IgD-negative memory B cell (primary cell): Measurements from ENCODE around the gene ACTR3. TPM values are rescaled to one million over a fixed set of nuclear protein-coding genes. Genes with fewer than 3 reads are reported as not detected.
A peak's percentile ranks its signal among the peaks of the same experiment; 100 is the strongest.

Experiments
- H3K27ac Mint-ChIP-seq, 3 donors: one replicate each; pipeline ENCODE4 v1.8.0; 2020 to 2022; ENCODE audit warnings: mild to moderate bottlenecking in 3 of 3, mixed read lengths in 3 of 3, moderate library complexity in 1 of 3
- H3K27me3 Mint-ChIP-seq: one replicate; pipeline ENCODE4 v1.8.0; 2021; ENCODE audit warnings: mixed read lengths
- H3K36me3 Mint-ChIP-seq: one replicate; pipeline ENCODE4 v1.8.0; 2020; ENCODE audit warnings: mild to moderate bottlenecking, mixed read lengths
- H3K4me1 Mint-ChIP-seq, 3 donors: one replicate each; pipeline ENCODE4 v1.8.0; 2020 to 2022; ENCODE audit warnings: mixed read lengths in 3 of 3, mild to moderate bottlenecking in 1 of 3
- H3K4me3 Mint-ChIP-seq, 4 donors: one replicate each; pipeline ENCODE4 v1.8.0; 2020 to 2022; ENCODE audit warnings: mild to moderate bottlenecking in 4 of 4, mixed read lengths in 4 of 4, moderate library complexity in 3 of 4
- H3K9me3 Mint-ChIP-seq, 3 donors: one replicate each; pipeline ENCODE4 v1.8.0; 2020 to 2021; ENCODE audit warnings: mixed read lengths in 3 of 3, mild to moderate bottlenecking in 1 of 3
- polyA plus RNA-seq: library from polyadenylated mRNA; unstranded; fragments of 300-500 nt; fragmentation: Illumina TruSeq; gene quantifications from one replicate; pipeline ENCODE4 v1.2.3, GENCODE V29; 2021

The ACTR3 gene
- polyA plus RNA-seq, 1 donor from 2014 or later, result 432 TPM

DNA sequence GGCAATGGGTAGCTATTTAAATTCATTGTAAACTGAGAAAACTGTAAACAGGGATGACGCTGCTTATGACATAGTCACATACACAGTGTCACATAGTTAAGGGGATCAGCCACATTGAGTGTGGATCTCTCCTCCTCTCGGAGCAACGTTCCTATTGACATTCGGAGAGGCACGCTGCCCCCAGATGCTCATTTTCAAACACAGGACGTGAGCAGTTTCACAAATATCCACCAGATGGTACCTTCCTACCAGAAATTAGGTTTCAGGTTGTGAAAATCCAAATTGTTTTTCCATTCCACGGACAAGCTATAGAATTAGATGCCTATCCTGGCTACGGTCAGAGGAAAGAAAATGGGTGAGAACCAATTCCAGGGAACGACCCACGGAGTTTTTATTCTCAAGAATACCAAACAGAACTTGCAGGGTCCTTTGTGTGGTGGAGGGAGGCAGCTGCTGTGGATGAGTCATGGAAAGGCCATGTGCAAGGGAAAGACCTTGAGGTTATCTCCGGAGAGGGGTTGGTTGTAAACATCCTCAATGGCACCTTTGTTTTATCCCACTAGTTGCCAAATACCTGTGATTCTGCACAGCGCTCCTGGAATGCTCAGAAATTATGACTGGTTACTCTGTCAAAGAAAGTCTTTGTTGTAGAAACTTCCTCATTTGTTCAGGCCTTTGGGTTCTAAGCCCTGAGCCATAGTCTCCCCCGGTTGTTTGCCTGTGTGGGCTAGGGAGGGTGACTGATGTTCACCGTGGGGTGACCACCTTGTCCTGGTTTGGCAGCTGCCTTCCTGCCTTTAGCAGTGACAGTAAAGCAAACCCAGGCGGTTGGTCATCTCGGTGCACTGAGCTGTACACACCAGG is 88.0 kb downstream of the ACTR3 start:
- Mint-ChIP-seq H3K36me3 (no peaks in the 10 kb centered on the region), H3K4me3 (peak overlapping the region in 1 of 4 donors; percentile 45), H3K27ac (peak overlapping the region in 2 of 3 donors; percentile 85 to 87), H3K4me1 (peaks cover 0 to 4% (median 2%) of the 10 kb centered on the region in 3 donors), H3K27me3 (no peaks in the 10 kb centered on the region), H3K9me3 (peaks cover 0 to 2% (median 0%) of the 10 kb centered on the region in 3 donors)

- Mint-ChIP-seq H3K4me1 (peaks cover 0 to 4% (median 2%) of the 10 kb centered on the region in 3 donors), H3K36me3 (peaks cover 3% of the 10 kb centered on the region), H3K27ac (peak overlapping the region in 2 of 3 donors; percentile 85 to 87), H3K27me3 (no peaks in the 10 kb centered on the region), H3K4me3 (peak overlapping the region in 1 of 4 donors; percentile 45), H3K9me3 (peaks cover 0 to 2% (median 0%) of the 10 kb centered on the region in 3 donors)
Measured at GRCh38 chr2:113978524-113979190, 88.8 kb downstream of the ACTR3 start.

GRCh38 chr2:113979191-113980128 is 89.6 kb downstream of the ACTR3 start:
- Mint-ChIP-seq H3K9me3 (peaks cover 0 to 2% (median 0%) of the 10 kb centered on the region in 3 donors), H3K4me1 (peaks cover 0 to 4% (median 2%) of the 10 kb centered on the region in 3 donors), H3K36me3 (peaks cover 3% of the 10 kb centered on the region), H3K27me3 (no peaks in the 10 kb centered on the region), H3K4me3 (no peak overlapping the region), H3K27ac (peak overlapping the region in 1 of 3 donors; percentile 87)

GRCh38 chr2:113980946-113981345 is 91.1 kb downstream of the ACTR3 start:
- Mint-ChIP-seq H3K27me3 (no peaks in the 10 kb centered on the region), H3K36me3 (peaks cover 6% of the 10 kb centered on the region), H3K4me1 (peaks cover 0 to 4% (median 2%) of the 10 kb centered on the region in 3 donors), H3K27ac (no peak overlapping the region), H3K9me3 (peaks cover 0 to 2% (median 0%) of the 10 kb centered on the region in 3 donors), H3K4me3 (no peak overlapping the region)

- Mint-ChIP-seq H3K9me3 (peaks cover 0 to 2% (median 0%) of the 10 kb centered on the region in 3 donors), H3K4me3 (no peak overlapping the region), H3K27me3 (no peaks in the 10 kb centered on the region), H3K4me1 (peaks cover 0 to 4% (median 2%) of the 10 kb centered on the region in 3 donors), H3K27ac (no peak overlapping the region), H3K36me3 (peaks cover 6% of the 10 kb centered on the region)
Measured at GRCh38 chr2:113981404-113982134, 91.7 kb downstream of the ACTR3 start.

DNA sequence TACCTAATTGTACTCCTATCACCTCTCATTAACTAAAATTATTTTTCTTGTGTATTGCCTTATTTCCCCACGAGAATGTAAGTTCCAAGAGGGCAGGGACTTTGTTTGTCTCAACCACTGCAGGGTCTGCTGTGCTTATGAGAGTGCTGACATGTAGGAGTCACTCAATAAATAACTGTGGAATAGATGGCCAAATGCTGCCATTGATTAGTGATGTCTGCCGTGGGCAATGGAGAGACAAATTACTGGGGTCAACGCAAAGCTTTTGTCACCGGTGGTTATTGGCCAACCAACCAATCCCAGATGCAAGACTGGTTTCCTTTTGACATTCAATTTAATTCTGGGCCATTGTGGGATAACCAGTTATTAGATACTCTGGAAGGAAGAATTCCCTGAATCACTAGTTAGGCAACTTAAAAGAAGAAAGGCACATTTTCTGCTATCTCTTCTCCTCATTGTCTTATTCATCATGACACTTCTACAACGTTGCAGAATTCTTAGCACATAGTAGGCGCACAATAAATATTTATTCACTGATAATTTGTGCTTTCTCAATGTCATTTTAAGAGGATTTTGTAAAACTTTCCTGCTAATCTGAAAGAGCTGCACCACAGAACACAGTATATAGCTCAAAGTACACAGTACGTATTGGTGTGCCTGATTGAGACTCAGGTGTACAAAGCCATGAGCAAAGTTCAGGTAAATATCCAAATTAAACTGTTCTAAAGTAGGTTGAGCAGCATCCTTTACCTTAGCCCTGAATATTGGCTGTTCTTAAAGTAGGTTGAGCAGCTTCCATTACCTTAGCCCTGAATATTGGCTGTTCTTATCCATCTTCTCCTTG is 95.9 kb downstream of the ACTR3 start:
- peaks cover 0 to 2% (median 0%) of the 10 kb centered on the region in 3 donors for H3K4me1 Mint-ChIP-seq
- no peak overlapping the region for H3K4me3 Mint-ChIP-seq
- no peaks in the 10 kb centered on the region for H3K9me3 Mint-ChIP-seq
- peaks cover 6% of the 10 kb centered on the region for H3K36me3 Mint-ChIP-seq
- no peaks in the 10 kb centered on the region for H3K27me3 Mint-ChIP-seq
- no peak overlapping the region for H3K27ac Mint-ChIP-seq

DNA sequence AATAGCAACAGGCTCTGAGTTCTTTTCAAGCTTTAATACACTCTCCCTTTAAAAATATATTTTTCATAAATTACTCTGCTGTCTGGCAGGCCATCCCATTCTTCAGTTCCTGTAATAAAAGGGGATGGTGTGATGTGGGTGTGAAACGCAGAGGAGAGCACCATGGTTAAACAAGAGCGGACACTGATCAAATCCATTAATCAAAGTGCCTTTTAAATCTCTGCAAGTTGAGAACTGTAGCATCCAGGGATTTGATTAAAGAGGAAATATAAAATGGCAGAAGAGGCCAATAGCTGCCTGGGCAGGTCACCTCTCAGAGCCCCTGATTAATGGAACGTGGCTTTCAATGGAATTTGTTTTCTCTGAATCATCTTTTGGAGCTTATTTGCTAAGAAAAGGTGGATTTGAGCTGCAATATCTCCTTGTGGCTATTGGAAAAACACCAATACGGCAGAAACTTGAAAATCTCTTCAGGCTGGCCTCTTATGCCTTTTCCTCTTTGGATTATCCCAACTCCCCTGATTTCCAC is 96.9 kb downstream of the ACTR3 start:
- Mint-ChIP-seq H3K9me3 (no peaks in the 10 kb centered on the region), H3K4me1 (no peaks in the 10 kb centered on the region), H3K27ac (peak overlapping the region in 1 of 3 donors; percentile 63), H3K4me3 (no peak overlapping the region), H3K36me3 (peaks cover 6% of the 10 kb centered on the region), H3K27me3 (no peaks in the 10 kb centered on the region)

DNA sequence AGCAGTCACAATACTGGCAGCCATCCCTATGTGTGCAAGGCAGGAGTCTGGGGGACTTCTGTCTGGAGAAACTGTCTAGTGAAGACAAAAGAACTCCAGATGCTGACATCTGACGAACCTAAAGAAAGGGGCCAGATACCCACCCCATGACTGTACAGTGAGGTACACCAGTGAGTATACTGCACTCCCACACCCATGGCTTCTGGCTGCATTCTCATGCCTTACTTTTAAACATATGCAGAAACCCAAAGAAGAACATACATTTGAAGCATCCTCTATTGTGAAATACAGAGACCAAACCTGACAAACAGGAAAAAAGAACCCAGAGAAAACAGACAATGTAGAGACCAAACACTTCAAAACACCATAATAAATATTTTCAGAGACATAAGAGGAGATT is 102.2 kb downstream of the ACTR3 start:
- H3K4me3 Mint-ChIP-seq, result no peak overlapping the region
- H3K36me3 Mint-ChIP-seq, result no peaks in the 10 kb centered on the region
- no peak overlapping the region for H3K27ac Mint-ChIP-seq
- H3K27me3 Mint-ChIP-seq, result no peaks in the 10 kb centered on the region
- no peaks in the 10 kb centered on the region for H3K4me1 Mint-ChIP-seq
- peaks cover 0 to 4% (median 0%) of the 10 kb centered on the region in 3 donors for H3K9me3 Mint-ChIP-seq

DNA sequence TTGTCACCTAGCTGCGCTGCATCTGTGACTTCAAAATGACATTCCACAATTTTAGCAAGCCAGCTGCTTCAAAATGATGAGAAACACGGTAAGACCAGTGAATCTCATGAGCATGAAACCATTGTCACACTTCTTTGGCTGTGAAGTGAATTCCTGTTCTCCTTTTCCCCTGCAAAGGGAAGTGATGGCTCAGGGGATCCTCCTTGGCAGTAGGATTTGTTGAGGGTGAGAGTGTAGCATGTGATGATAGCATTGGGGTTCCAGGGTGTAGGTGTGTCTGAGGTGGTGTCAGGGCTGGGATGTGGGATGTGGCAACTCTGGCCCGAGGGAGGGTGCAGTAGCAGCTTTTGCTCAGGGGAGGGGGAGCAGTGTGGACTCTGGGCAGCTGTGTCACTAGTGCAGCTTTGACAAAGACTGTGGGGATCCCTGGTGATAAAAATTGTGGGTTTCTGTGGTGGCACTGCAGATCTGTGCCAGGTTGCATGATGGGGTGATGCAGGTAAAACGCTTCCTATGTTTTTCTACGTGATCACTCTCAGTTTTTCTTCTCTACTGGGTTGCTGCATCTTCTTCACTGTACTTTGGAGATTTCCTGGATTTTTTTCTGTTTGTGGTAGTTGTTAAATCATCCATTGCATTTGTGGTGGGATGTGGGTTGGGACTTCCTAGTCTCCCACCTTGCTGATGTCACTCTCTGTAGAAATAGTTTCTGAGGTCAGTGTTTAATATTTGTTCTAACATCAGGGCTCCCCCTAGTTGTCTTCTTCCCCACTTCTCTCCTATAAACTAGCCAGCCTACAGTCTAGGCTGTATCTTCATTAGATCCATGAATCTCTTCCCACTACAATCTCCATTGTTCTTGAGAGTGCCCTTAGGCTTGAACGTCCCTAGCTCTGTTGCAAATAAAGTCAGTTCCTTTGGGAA is 107.0 kb downstream of the ACTR3 start:
- no peaks in the 10 kb centered on the region for H3K36me3 Mint-ChIP-seq
- peaks cover 0 to 4% (median 0%) of the 10 kb centered on the region in 3 donors for H3K9me3 Mint-ChIP-seq
- no peak overlapping the region for H3K4me3 Mint-ChIP-seq
- no peaks in the 10 kb centered on the region for H3K4me1 Mint-ChIP-seq
- no peaks in the 10 kb centered on the region for H3K27me3 Mint-ChIP-seq
- no peak overlapping the region for H3K27ac Mint-ChIP-seq

GRCh38 chr2:114001152-114001551 is 111.3 kb downstream of the ACTR3 start:
- Mint-ChIP-seq H3K36me3 (peaks cover 3% of the 10 kb centered on the region), H3K9me3 (peaks cover 0 to 3% (median 0%) of the 10 kb centered on the region in 3 donors), H3K4me3 (no peak overlapping the region), H3K27me3 (peaks cover 4% of the 10 kb centered on the region), H3K4me1 (no peaks in the 10 kb centered on the region), H3K27ac (peak overlapping the region in 1 of 3 donors; percentile 9)

GRCh38 chr2:114001937-114002336 is 112.0 kb downstream of the ACTR3 start:
- Mint-ChIP-seq H3K36me3 (peaks cover 3% of the 10 kb centered on the region), H3K4me1 (no peaks in the 10 kb centered on the region), H3K4me3 (no peak overlapping the region), H3K27ac (no peak overlapping the region), H3K27me3 (peaks cover 4% of the 10 kb centered on the region), H3K9me3 (peaks cover 0 to 3% (median 0%) of the 10 kb centered on the region in 3 donors)

- Mint-ChIP-seq H3K4me3 (no peak overlapping the region), H3K4me1 (no peaks in the 10 kb centered on the region), H3K9me3 (peaks cover 0 to 3% (median 0%) of the 10 kb centered on the region in 3 donors), H3K36me3 (peaks cover 3% of the 10 kb centered on the region), H3K27ac (no peak overlapping the region), H3K27me3 (peaks cover 4% of the 10 kb centered on the region)
Measured at GRCh38 chr2:114005110-114005783, 115.4 kb downstream of the ACTR3 start.
